Body of pancreas (tissue), 4 donors: ENCODE measurements around the gene UMODL1.

Source experiments
- CTCF ChIP-seq, 7 experiments: fragments of 450-650 bp in 4 of 7; fragments of 200-600 bp in 3 of 7; sonication (generic) in 3 of 7; IDR thresholded peaks; one replicate each; pipeline ENCODE4 v1.5.1; 2016 to 2019; ENCODE audit warnings: antibody characterized with exemption in 7 of 7
- POLR2A ChIP-seq, 3 donors: fragments of 450-650 bp; IDR thresholded peaks; one replicate each; pipeline ENCODE4 v1.6.1; 2016; ENCODE audit warnings: antibody characterized with exemption in 3 of 3, mild to moderate bottlenecking in 2 of 3

GRCh38 chr21:42069843-42070242 lies 1.3 kb upstream of the UMODL1 start:
- TF ChIP-seq POLR2A (IDR thresholded peaks at IDR 0.05) (no peak), CTCF (IDR thresholded peaks at IDR 0.05) (no peak)
